Measurements from ENCODE around the gene SH3TC1.

- TF ChIP-seq CTCF (IDR thresholded peaks at IDR 0.05): no peak
- TF ChIP-seq EP300 (IDR thresholded peaks at IDR 0.05): no peak
- TF ChIP-seq POLR2A (IDR thresholded peaks at IDR 0.05): no peak
Measured at GRCh38 chr4:8282742-8283141, 83.7 kb downstream of the SH3TC1 start.
